G401.6 (cell line): ENCODE results near the gene SCTR.

ENCODE experiments used
- FAIRE-seq: peaks from 2 replicates; lab custom pipeline; 2012; peaks lifted over from hg19 to GRCh38; lab: Jason Lieb, UNC

Gene SCTR

GRCh38 chr2:119442850-119443249 lies 81.4 kb downstream of the SCTR start:
- FAIRE-seq: no peak

GRCh38 chr2:119442226-119442619 lies 82.1 kb downstream of the SCTR start:
- no peak for FAIRE-seq

- FAIRE-seq: no peak
These were observed 82.7 kb downstream of the SCTR start for GRCh38 chr2:119441376-119442225.

- FAIRE-seq: no peak
These were observed 83.4 kb downstream of the SCTR start for GRCh38 chr2:119440873-119441272.

- no peak for FAIRE-seq
These were observed 83.8 kb downstream of the SCTR start for GRCh38 chr2:119440501-119440870.

- FAIRE-seq: no peak
These were observed 84.4 kb downstream of the SCTR start for GRCh38 chr2:119439574-119440500.

GRCh38 chr2:119438726-119439284 lies 85.5 kb downstream of the SCTR start:
- FAIRE-seq: no peak

GRCh38 chr2:119438128-119438656 lies 86.1 kb downstream of the SCTR start:
- no peak for FAIRE-seq

- no peak for FAIRE-seq
These were observed 87.1 kb downstream of the SCTR start for GRCh38 chr2:119436993-119437772.

- FAIRE-seq: no peak
These were observed 88.4 kb downstream of the SCTR start for GRCh38 chr2:119435953-119436297.

- no peak for FAIRE-seq
These were observed 89.0 kb downstream of the SCTR start for GRCh38 chr2:119435081-119435952.

GRCh38 chr2:119434664-119435063 lies 89.6 kb downstream of the SCTR start:
- no peak for FAIRE-seq

- FAIRE-seq: no peak
These were observed 90.5 kb downstream of the SCTR start for GRCh38 chr2:119433636-119434327.

- FAIRE-seq: no peak
These were observed 91.3 kb downstream of the SCTR start for GRCh38 chr2:119432851-119433522.

- no peak for FAIRE-seq
These were observed 92.1 kb downstream of the SCTR start for GRCh38 chr2:119431976-119432850.

- FAIRE-seq: no peak
These were observed 92.9 kb downstream of the SCTR start, which contains the start of gene TMEM37 for GRCh38 chr2:119431155-119431975. Gene TMEM37 (plus strand): TSS chr2:119431854. CDS start chr2:119431904, 50 bp downstream.

- FAIRE-seq: no peak
These were observed 94.2 kb downstream of the SCTR start for GRCh38 chr2:119430023-119430498.
